Measurements from ENCODE around the gene DGKG. TPM values are rescaled to one million over a fixed set of nuclear protein-coding genes. Genes with fewer than 3 reads are reported as not detected.

Gene DGKG
- total and polyA plus RNA-seq, 9 of the 15 experiments (the other 6 are each of a cell fraction or from before 2014, with no cell fraction given), result 0.01 to 0.36 (median 0.15) TPM

- TF ChIP-seq SAFB2 (IDR thresholded peaks at IDR 0.05; ENCODE audit: borderline replicate concordance, low read depth, low read length, severe bottlenecking), result no peak
- no peak for TF ChIP-seq DMBX1 (CRISPR knock-in tag; IDR thresholded peaks at IDR 0.05; ENCODE audit: borderline replicate concordance)
- no peak for TF ChIP-seq ARID3A (IDR thresholded peaks at IDR 0.05; ENCODE audit: borderline replicate concordance, low read depth, low read length)
- no peak for TF ChIP-seq ZNF347 (CRISPR knock-in tag; IDR thresholded peaks at IDR 0.05; ENCODE audit: low read depth)
- TF ChIP-seq CLOCK (CRISPR knock-in tag; IDR thresholded peaks at IDR 0.05; ENCODE audit: borderline replicate concordance), result no peak
- no peak for TF ChIP-seq KDM4B (IDR thresholded peaks at IDR 0.05; ENCODE audit: borderline replicate concordance in 2 of 2, low read depth in 1 of 2)
- TF ChIP-seq KLF1 (tag; IDR thresholded peaks at IDR 0.05), result no peak
Observed at GRCh38 chr3:186360779-186361178, 1.3 kb downstream of the DGKG start (continued).
